AG09319 (cell line): ENCODE measurements around the gene CACNA1C.

Experiments
- DNase-seq: peaks from one replicate; pipeline ENCODE4 v3.0.0-alpha.2; 2010; ENCODE audit warnings: low read depth; ENCODE audit errors: extremely low read depth
- TF ChIP-seq, protein P1 (sequence below): IDR thresholded peaks from 2 replicates; pipeline ENCODE4 v1.5.1; 2011; ENCODE audit warnings: low read depth, mild to moderate bottlenecking, inconsistent platforms, low read length, moderate library complexity

The CACNA1C gene

DNA sequence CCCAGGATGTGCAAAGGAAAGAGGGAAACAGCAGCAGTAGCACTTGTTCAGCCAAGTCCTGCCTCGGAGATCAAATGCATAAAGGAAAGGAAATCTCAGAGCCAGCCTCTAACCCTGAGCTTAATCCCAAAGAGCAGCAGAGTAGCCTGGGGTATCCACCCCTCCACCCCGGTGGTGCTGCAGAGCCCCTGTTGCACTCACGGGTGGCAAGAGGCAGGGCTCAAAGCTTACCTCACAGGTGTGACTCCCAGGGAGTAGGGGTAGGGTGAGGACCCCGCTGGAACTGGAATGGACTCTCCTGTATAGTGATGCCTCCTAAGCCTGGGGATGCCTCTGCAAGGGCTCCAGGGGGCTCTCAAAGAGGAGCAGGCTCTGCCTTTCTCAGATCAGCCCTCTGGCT lies 211.1 kb downstream of the CACNA1C start:
- TF ChIP-seq, protein P1, sequence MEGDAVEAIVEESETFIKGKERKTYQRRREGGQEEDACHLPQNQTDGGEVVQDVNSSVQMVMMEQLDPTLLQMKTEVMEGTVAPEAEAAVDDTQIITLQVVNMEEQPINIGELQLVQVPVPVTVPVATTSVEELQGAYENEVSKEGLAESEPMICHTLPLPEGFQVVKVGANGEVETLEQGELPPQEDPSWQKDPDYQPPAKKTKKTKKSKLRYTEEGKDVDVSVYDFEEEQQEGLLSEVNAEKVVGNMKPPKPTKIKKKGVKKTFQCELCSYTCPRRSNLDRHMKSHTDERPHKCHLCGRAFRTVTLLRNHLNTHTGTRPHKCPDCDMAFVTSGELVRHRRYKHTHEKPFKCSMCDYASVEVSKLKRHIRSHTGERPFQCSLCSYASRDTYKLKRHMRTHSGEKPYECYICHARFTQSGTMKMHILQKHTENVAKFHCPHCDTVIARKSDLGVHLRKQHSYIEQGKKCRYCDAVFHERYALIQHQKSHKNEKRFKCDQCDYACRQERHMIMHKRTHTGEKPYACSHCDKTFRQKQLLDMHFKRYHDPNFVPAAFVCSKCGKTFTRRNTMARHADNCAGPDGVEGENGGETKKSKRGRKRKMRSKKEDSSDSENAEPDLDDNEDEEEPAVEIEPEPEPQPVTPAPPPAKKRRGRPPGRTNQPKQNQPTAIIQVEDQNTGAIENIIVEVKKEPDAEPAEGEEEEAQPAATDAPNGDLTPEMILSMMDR: no peak
- no peak for DNase-seq

DNA sequence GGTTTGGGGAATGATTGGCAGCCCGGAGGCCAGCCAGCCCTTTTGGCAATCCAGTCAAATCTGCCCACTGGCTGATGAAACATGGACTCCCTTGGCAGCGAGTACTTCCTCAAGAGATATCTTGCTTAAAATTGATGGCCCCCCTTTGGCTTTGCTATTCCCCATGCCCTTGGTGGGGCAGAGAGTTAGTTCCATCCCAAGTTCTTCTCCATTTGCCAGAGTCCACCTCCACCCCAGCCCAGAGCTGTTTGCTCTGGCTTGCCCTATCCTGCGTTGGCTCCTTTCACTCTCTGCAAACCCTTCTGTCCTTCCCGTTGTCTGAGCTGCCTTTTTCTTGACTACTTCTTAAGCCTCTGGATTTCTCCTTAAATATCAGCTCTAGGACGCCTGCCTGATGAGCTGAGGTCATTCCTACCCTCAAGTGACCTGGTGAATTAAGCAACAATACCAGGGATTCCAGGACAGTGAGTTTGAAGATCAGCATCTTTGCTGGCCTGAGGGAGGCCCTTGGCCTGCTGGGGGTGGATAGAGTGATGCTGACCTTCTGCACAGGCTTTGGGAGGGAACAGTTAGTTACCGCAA lies 212.0 kb downstream of the CACNA1C start:
- TF ChIP-seq, protein P1: no peak
- DNase-seq: peak; percentile 89

DNA sequence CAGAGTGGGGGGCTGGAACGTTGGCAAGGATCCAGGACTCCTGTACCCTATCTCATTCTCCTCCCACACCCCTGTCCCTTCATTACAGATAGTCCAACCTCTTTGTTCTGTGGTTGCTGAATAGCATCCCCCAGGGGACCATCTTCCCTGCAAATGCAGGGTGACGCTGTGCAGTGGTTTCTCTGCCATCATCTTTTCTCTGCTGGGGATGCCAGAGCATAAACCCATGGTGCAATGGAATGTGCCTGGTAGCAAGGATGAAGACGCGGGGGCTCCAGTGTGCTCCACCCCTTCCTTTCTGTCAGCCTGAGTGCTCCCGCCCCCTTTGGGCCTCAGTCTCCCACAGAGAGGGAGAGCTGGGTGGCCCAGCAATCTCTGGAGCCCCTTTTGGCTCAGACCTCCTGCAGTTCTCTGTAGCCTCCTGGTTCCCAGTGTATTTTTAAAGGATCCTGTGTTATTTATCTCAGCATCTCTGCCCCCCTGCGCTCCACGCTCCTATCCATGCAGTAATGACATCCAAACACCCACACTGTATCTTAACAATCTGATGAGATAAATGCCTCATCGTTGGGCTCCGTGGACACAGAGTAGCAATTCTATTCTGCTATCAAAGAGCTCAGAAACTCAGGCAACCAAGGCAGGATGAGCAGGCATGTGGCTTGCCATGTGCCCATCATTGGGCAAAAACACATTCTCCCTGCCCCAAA lies 212.8 kb downstream of the CACNA1C start:
- TF ChIP-seq, protein P1: no peak
- no peak for DNase-seq

DNA sequence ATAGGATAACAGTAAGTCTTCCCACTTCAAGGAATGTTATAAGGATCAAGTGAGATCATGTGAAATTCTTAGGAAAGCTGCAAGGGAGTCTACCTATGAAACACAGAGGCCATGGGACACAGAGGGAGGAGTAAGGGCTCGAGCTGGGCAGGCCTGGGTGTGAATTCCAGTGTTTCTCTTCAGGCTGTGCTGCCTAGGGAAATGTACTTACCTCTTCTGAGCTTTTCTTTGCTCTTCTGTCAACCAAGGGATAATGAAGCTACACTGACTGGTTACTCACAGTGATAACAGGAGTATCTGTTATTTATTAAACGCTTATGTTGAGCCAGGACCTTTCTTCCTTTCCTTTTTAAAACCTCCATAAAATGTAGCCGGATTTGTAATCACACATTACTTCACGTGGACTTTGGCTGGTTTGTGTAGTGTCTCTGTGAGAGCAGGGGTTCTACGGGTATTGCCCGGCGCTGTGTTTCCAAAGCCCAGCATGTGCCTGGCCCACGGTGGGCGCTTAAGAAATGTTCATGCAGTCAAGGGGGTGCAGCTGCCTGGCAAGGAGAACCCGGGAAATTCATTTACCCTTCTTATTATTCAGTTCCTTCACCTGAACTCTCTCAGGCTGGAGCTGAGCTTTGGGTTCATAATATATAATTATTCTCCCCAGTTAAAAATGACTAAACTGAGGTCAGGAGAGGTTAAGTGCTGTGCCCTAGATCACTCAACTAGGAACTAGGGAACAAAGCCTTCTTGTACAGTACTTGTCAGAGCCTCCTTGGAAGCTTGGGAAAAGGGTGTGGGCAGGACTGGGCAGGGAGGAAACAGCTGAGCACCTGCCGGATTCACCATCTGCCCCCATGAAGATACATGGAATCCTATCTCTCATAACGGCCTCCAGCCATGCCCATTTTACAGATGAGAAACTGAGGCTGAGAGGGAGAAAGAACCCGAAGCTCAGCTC lies 214.2 kb downstream of the CACNA1C start:
- no peak for DNase-seq

DNA sequence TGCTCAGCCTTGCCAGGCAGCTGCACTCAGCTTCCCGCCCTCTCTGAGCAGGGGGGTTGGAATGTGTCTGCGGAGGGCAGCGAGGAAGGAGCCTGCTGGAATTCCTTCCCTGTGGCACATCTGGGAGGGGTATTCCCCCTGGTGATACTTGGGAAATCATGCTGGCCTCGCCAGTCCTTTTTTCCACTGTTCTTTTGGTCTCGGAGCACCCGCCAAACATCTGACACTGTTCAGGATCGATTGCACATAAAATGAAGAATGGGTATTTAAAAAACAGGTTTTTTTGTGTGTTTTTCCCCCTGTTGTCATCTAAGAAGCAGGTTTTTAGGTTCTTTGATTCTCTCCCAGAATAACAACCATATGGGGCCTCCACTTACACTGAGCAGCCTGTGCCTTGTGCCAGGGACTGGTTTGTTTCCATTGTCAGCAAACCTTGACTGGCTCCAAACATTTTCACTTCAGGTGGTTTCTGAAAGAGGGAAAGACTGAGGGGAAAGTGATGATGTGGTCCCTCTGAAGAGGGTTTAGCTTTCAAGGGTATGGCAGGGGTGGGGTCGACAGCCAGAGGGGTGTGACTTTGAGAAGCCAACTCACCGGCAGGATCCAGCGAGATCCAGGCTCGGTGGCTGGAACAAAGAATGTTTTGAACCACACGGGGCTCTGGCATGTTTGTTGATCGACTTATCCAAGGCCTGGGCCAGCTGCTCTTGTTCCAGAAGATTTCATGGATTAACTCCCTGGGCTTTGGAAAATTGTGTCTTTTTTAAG lies 215.1 kb downstream of the CACNA1C start:
- TF ChIP-seq, protein P1: no peak; the same call in 1 of the 2 replicates

More for the DNA sequence above, 214.2 kb downstream of the CACNA1C start:
- TF ChIP-seq, protein P1: no peak

DNA sequence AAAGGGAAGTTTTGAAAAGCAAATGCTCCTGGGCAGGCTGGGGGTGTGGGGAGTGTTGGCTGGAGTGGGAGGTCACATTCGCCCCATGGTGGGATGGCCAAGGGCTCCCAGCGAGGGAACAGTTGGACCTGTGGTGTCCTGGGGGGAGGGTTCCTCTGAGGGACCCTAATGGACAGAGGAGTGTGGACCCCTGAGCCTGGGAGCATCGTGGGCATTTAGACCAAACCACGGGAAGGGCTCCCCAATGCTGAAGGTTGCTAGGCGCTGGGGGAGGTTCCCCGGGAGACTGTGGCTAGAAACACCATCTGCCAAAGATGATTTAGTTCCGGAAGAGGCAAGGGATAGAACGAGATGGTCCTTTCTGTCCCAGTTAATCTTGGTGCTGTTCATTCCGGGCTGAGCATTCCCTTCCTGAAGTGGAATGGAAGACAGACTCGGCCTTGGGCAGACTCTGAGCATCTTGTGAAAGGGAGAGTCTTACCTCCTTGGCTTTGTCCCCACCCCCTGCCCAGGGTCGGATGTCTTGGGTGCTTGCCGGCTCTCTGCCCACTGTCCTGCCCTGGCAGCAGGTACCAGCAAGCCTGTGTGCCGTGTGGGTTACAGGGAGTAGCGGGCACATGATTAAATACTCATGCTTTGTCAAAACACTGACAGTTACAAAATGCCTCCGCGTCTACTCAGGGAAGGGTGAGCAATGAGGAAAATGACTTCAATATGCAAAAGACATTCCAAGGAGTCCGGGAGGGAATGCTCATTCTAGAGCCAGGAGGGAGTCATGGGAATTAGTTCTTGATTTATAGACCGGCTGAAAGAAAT lies 215.9 kb downstream of the CACNA1C start:
- TF ChIP-seq, protein P1: no peak

More for the DNA sequence above, 215.1 kb downstream of the CACNA1C start:
- no peak for DNase-seq

More for the DNA sequence above, 215.9 kb downstream of the CACNA1C start:
- DNase-seq: peak; percentile 78
